HepG2 (cell line): ENCODE measurements around the gene INTS15. TPM values are rescaled to one million over a fixed set of nuclear protein-coding genes. Genes with fewer than 3 reads are reported as not detected.

ENCODE experiments used
- CC2D1A ChIP-seq: sonication (generic); formaldehyde crosslinking; IDR thresholded peaks from 2 replicates; pipeline ENCODE4 v1.8.1; 2023; ENCODE audit warnings: mild to moderate bottlenecking, missing genetic modification reagents
- FOXA1 ChIP-seq, 2 experiments: fragments of 450-650 bp in 1 of 2; sonication (generic) in 1 of 2; formaldehyde crosslinking in 1 of 2; IDR thresholded peaks; 2 replicates each; pipeline versions ENCODE4 v1.4.0 to v1.6.1; 2016 to 2020; ENCODE audit warnings: missing genetic modification reagents in 1 of 2
- NFYC ChIP-seq: IDR thresholded peaks from 2 replicates; pipeline ENCODE4 v1.6.1; 2016; ENCODE audit warnings: missing genetic modification reagents, missing compliant biosample characterization
- PPARG ChIP-seq: conservative IDR thresholded peaks from 2 replicates; pipeline ENCODE4 v1.6.1; 2016; ENCODE audit warnings: missing biosample characterization, missing genetic modification reagents
- RORA ChIP-seq: sonication (generic); formaldehyde crosslinking; IDR thresholded peaks from 2 replicates; pipeline ENCODE4 v1.5.0; 2020; ENCODE audit warnings: mild to moderate bottlenecking, missing genetic modification reagents, moderate library complexity
- TCF7 ChIP-seq: sonication (generic); IDR thresholded peaks from 2 replicates; pipeline ENCODE4 v1.6.1; 2016; ENCODE audit warnings: antibody characterized with exemption, low read depth
- TSC22D2 ChIP-seq: sonication (generic); formaldehyde crosslinking; IDR thresholded peaks from 2 replicates; pipeline ENCODE4 v1.5.1; 2020; ENCODE audit warnings: missing genetic modification reagents, mild to moderate bottlenecking, borderline replicate concordance
- U2AF2 ChIP-seq: fragments of 200-400 bp; formaldehyde crosslinking; IDR thresholded peaks from 2 replicates; pipeline ENCODE4 v1.6.1; 2017; ENCODE audit warnings: low read depth, mild to moderate bottlenecking, low read length
- ZNF224 ChIP-seq: sonication (generic); formaldehyde crosslinking; IDR thresholded peaks from 2 replicates; pipeline ENCODE4 v1.5.0; 2020; ENCODE audit warnings: mild to moderate bottlenecking, missing genetic modification reagents
- ZSCAN29 ChIP-seq: sonication (generic); formaldehyde crosslinking; conservative IDR thresholded peaks from 2 replicates; pipeline ENCODE4 v1.4.0; 2020; ENCODE audit warnings: mild to moderate bottlenecking, missing genetic modification reagents
- polyA plus RNA-seq, 8 experiments: library from polyadenylated mRNA; depleted of rRNA in 3 of 8; stranded (reverse) in 7 of 8; unstranded in 1 of 8; fragments of >200 nt; fragmentation: Illumina TruSeq in 4 of 8; extraction: Trizol in 4 of 8; gene quantifications; 2 replicates each; pipeline versions ENCODE4 v1.2.1 to v1.2.3, GENCODE V29; 2011 to 2016; ENCODE audit warnings: low read depth in 4 of 8, missing spikeins in 1 of 8, mixed read lengths in 1 of 8; ENCODE audit not compliant: insufficient read depth in 1 of 8
- total RNA-seq, 5 experiments: library from RNA; depleted of rRNA; stranded (reverse); fragments of >200 nt; fragmentation: Illumina TruSeq; extraction: Trizol; gene quantifications; 2 replicates each; pipeline ENCODE4 v1.2.3, GENCODE V29; 2016; ENCODE audit warnings: low read depth in 1 of 5
- TF ChIP-seq, protein P1 (sequence below): sonication (generic); formaldehyde crosslinking; IDR thresholded peaks from 2 replicates; pipeline ENCODE4 v1.5.1; 2020; ENCODE audit warnings: missing genetic modification reagents, mild to moderate bottlenecking, borderline replicate concordance
- TF ChIP-seq, protein P2 (sequence below): sonication (generic); formaldehyde crosslinking; conservative IDR thresholded peaks from 2 replicates; pipeline ENCODE4 v1.8.0; 2022; ENCODE audit warnings: mild to moderate bottlenecking, moderate library complexity, missing genetic modification reagents
- TF ChIP-seq, protein P3 (sequence below): sonication (generic); formaldehyde crosslinking; IDR thresholded peaks from 2 replicates; pipeline ENCODE4 v1.8.0; 2023; ENCODE audit warnings: mild to moderate bottlenecking, missing genetic modification reagents
- TF ChIP-seq, protein P4 (sequence below), 2 experiments: sonication (generic) in 1 of 2; formaldehyde crosslinking in 1 of 2; IDR thresholded peaks; 2 replicates each; pipeline versions ENCODE4 v1.4.0 to v1.6.1; 2018 to 2020; ENCODE audit warnings: missing genetic modification reagents in 2 of 2, borderline replicate concordance in 1 of 2, low read depth in 1 of 2, mild to moderate bottlenecking in 1 of 2, missing biosample characterization in 1 of 2
- TF ChIP-seq, protein P5 (sequence below): sonication (generic); formaldehyde crosslinking; IDR thresholded peaks from 2 replicates; pipeline ENCODE4 v1.8.1; 2023; ENCODE audit warnings: missing genetic modification reagents, mild to moderate bottlenecking, borderline replicate concordance
- TF ChIP-seq, protein P6 (sequence below): sonication (generic); formaldehyde crosslinking; IDR thresholded peaks from 2 replicates; pipeline ENCODE4 v1.4.0; 2020; ENCODE audit warnings: missing genetic modification reagents
- TF ChIP-seq, protein P7 (sequence below): IDR thresholded peaks from 2 replicates; pipeline ENCODE4 v1.6.1; 2016; ENCODE audit warnings: missing compliant biosample characterization, missing genetic modification reagents, borderline replicate concordance

INTS15 gene
- total and polyA plus RNA-seq, 2 of the 13 experiments (the other 11 are each of a cell fraction or from before 2014, with no cell fraction given) = 16.3 to 25.7 TPM

DNA sequence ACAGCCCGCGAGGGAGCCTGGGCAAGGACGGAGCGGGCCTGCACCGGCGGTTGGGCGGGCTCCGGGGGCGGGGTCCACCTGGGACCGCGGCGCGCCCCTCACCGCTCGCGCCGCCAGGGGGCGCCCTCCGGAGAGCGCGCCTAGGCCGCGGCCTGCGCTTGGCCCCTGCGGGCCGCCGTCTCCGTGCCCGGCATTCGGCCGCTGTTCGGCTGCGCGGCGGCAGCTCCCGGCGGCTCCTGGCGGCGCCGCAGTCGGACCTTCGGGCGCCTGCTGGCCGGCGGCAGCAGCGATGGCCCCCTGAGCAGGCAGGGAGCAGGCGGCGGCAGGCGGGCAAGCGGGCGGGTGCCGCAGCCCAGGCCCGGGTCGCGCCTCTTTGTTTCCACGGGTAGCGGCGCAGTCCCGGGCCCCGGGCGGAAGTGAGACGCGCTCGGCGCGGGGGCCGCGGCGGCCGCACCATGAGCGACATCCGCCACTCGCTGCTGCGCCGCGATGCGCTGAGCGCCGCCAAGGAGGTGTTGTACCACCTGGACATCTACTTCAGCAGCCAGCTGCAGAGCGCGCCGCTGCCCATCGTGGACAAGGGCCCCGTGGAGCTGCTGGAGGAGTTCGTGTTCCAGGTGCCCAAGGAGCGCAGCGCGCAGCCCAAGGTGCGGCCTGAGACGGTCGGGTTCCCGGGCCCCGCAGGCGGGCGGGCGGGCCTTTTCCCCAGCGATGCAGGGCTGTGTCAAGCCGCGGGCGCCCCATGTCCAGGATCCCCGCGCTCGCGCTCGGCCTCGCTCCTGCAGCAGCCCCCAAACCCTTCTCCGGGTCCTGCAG lies at the start of gene INTS15 (continued):
- TF ChIP-seq, protein P1, sequence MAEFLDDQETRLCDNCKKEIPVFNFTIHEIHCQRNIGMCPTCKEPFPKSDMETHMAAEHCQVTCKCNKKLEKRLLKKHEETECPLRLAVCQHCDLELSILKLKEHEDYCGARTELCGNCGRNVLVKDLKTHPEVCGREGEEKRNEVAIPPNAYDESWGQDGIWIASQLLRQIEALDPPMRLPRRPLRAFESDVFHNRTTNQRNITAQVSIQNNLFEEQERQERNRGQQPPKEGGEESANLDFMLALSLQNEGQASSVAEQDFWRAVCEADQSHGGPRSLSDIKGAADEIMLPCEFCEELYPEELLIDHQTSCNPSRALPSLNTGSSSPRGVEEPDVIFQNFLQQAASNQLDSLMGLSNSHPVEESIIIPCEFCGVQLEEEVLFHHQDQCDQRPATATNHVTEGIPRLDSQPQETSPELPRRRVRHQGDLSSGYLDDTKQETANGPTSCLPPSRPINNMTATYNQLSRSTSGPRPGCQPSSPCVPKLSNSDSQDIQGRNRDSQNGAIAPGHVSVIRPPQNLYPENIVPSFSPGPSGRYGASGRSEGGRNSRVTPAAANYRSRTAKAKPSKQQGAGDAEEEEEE (CRISPR knock-in tag) = no peak
- no peak for TF ChIP-seq U2AF2
- TF ChIP-seq CC2D1A (CRISPR knock-in tag) = no peak
- no peak for TF ChIP-seq ZNF224
- TF ChIP-seq, protein P2, sequence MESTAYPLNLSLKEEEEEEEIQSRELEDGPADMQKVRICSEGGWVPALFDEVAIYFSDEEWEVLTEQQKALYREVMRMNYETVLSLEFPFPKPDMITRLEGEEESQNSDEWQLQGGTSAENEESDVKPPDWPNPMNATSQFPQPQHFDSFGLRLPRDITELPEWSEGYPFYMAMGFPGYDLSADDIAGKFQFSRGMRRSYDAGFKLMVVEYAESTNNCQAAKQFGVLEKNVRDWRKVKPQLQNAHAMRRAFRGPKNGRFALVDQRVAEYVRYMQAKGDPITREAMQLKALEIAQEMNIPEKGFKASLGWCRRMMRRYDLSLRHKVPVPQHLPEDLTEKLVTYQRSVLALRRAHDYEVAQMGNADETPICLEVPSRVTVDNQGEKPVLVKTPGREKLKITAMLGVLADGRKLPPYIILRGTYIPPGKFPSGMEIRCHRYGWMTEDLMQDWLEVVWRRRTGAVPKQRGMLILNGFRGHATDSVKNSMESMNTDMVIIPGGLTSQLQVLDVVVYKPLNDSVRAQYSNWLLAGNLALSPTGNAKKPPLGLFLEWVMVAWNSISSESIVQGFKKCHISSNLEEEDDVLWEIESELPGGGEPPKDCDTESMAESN (CRISPR knock-in tag) = peak; percentile 28; the same call in 1 of the 2 replicates
- TF ChIP-seq, protein P3, sequence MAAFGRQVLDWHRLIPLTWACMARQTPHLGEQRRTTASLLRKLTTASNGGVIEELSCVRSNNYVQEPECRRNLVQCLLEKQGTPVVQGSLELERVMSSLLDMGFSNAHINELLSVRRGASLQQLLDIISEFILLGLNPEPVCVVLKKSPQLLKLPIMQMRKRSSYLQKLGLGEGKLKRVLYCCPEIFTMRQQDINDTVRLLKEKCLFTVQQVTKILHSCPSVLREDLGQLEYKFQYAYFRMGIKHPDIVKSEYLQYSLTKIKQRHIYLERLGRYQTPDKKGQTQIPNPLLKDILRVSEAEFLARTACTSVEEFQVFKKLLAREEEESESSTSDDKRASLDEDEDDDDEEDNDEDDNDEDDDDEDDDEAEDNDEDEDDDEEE (CRISPR knock-in tag) = no peak
- TF ChIP-seq TSC22D2 (CRISPR knock-in tag) = peak; percentile 16; the same call in 1 of the 2 replicates
- TF ChIP-seq ZSCAN29 (CRISPR knock-in tag) = 0 out of 2 replicates have a peak, but pooled peaks have one; percentile 60
- no peak for TF ChIP-seq PPARG (CRISPR knock-in tag)
- no peak for TF ChIP-seq RORA (CRISPR knock-in tag)
- TF ChIP-seq, protein P4, sequence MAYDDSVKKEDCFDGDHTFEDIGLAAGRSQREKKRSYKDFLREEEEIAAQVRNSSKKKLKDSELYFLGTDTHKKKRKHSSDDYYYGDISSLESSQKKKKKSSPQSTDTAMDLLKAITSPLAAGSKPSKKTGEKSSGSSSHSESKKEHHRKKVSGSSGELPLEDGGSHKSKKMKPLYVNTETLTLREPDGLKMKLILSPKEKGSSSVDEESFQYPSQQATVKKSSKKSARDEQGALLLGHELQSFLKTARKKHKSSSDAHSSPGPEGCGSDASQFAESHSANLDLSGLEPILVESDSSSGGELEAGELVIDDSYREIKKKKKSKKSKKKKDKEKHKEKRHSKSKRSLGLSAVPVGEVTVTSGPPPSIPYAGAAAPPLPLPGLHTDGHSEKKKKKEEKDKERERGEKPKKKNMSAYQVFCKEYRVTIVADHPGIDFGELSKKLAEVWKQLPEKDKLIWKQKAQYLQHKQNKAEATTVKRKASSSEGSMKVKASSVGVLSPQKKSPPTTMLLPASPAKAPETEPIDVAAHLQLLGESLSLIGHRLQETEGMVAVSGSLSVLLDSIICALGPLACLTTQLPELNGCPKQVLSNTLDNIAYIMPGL (CRISPR knock-in tag; IDR thresholded peaks at IDR 0.05; ENCODE audit: borderline replicate concordance in 1 of 2, low read depth in 1 of 2) = peak; percentile 62 to 75
- TF ChIP-seq, protein P5, sequence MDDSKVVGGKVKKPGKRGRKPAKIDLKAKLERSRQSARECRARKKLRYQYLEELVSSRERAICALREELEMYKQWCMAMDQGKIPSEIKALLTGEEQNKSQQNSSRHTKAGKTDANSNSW (CRISPR knock-in tag) = no peak
- TF ChIP-seq FOXA1 (IDR thresholded peaks at IDR 0.05) = no peak
- no peak for TF ChIP-seq FOXA1 (CRISPR knock-in tag; IDR thresholded peaks at IDR 0.05)
- no peak for TF ChIP-seq TCF7
- TF ChIP-seq, protein P6, sequence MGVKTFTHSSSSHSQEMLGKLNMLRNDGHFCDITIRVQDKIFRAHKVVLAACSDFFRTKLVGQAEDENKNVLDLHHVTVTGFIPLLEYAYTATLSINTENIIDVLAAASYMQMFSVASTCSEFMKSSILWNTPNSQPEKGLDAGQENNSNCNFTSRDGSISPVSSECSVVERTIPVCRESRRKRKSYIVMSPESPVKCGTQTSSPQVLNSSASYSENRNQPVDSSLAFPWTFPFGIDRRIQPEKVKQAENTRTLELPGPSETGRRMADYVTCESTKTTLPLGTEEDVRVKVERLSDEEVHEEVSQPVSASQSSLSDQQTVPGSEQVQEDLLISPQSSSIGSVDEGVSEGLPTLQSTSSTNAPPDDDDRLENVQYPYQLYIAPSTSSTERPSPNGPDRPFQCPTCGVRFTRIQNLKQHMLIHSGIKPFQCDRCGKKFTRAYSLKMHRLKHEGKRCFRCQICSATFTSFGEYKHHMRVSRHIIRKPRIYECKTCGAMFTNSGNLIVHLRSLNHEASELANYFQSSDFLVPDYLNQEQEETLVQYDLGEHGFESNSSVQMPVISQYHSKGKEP (CRISPR knock-in tag) = no peak
- TF ChIP-seq NFYC (CRISPR knock-in tag) = no peak
- TF ChIP-seq, protein P7, sequence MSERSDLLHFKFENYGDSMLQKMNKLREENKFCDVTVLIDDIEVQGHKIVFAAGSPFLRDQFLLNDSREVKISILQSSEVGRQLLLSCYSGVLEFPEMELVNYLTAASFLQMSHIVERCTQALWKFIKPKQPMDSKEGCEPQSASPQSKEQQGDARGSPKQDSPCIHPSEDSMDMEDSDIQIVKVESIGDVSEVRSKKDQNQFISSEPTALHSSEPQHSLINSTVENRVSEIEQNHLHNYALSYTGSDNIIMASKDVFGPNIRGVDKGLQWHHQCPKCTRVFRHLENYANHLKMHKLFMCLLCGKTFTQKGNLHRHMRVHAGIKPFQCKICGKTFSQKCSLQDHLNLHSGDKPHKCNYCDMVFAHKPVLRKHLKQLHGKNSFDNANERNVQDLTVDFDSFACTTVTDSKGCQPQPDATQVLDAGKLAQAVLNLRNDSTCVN (CRISPR knock-in tag) = no peak
